HepG2 (cell line): ENCODE data around the gene COL2A1. TPM values are rescaled to one million over a fixed set of nuclear protein-coding genes. Genes with fewer than 3 reads are reported as not detected.

ENCODE experiments used
- ATAC-seq: fragments of 200-7000 bp; cut with Tn5 transposase; 3 replicates; pipeline ENCODE4 v1.9.1; 2020; ENCODE audit warnings: mild to moderate bottlenecking, moderate library complexity
- BruUV-seq: library from RNA; stranded (reverse); fragments of 400-500 nt; replicated peaks from 2 replicates; lab custom pipeline; 2021; lab: Mats Ljungman, UMichigan
- CTCF ChIA-PET: fragments of 300-600 bp; formaldehyde crosslinking; extraction: SDS; loops from one replicate; lab custom pipeline; 2021; ENCODE audit warnings: low total read pairs, inconsistent platforms, low intra/inter-chr PET ratio; lab: Yijun Ruan, JAX
- POLR2A ChIA-PET: fragments of 350-600 bp; sonication (Branson Sonifier 250); formaldehyde crosslinking; loops from one replicate; lab custom pipeline; 2020; ENCODE audit warnings: antibody characterized with exemption, inconsistent platforms; lab: Yijun Ruan, JAX
- DNase-seq: peaks from one replicate; pipeline ENCODE4 v3.0.0-alpha.2; 2015; ENCODE audit warnings: low spot score
- FAIRE-seq: peaks from 3 replicates; lab custom pipeline; 2011; peaks lifted over from hg19 to GRCh38; lab: Jason Lieb, UNC
- H2AFZ ChIP-seq: one replicate; pipeline ENCODE4 v1.6.1; 2011; ENCODE audit warnings: low read length, inconsistent platforms
- H3K27ac ChIP-seq: fragments of 300-600 bp; 3 replicates; pipeline ENCODE4 v1.8.0; 2011; ENCODE audit warnings: mixed run types, mild to moderate bottlenecking, mixed read lengths, low read length, inconsistent platforms; ENCODE audit not compliant: insufficient read depth; ENCODE audit errors: extremely low read length
- H3K27me3 ChIP-seq, 2 experiments: fragments of 200-600 bp in 1 of 2; 2 replicates in 1 of 2; 3 replicates in 1 of 2; pipeline versions ENCODE4 v1.6.0 to v1.8.0; 2011; ENCODE audit warnings: low read length in 2 of 2, mild to moderate bottlenecking in 2 of 2, moderate library complexity in 2 of 2, inconsistent platforms in 1 of 2; ENCODE audit not compliant: insufficient read depth in 2 of 2, control insufficient read depth in 1 of 2
- H3K36me3 ChIP-seq, 2 experiments: fragments of 200-600 bp in 1 of 2; replicated peaks in 1 of 2; 2 replicates in 1 of 2; 3 replicates in 1 of 2; pipeline versions ENCODE4 v1.5.1 to v1.8.0; 2011; ENCODE audit warnings: low read length in 2 of 2, inconsistent platforms in 1 of 2; ENCODE audit not compliant: insufficient read depth in 2 of 2, control insufficient read depth in 1 of 2
- H3K4me1 ChIP-seq: 2 replicates; pipeline ENCODE4 v1.5.1; 2012; ENCODE audit warnings: low read length, inconsistent platforms; ENCODE audit not compliant: insufficient read depth
- H3K4me2 ChIP-seq: 2 replicates; pipeline ENCODE4 v1.6.0; 2011; ENCODE audit warnings: low read depth, low read length, inconsistent platforms
- H3K4me3 ChIP-seq, 3 experiments: fragments of 200-600 bp in 1 of 3; sonication (generic), shearing (Covaris generic) in 1 of 3; replicated peaks in 1 of 3; 2 replicates each; pipeline ENCODE4 v1.5.1; 2011 to 2016; ENCODE audit warnings: low read length in 3 of 3, inconsistent platforms in 2 of 3, low read depth in 2 of 3, mild to moderate bottlenecking in 2 of 3, control low read depth in 1 of 3, mixed read lengths in 1 of 3; ENCODE audit not compliant: insufficient read depth in 1 of 3
- H3K79me2 ChIP-seq: one replicate; pipeline ENCODE4 v1.6.1; 2011; ENCODE audit warnings: low read length, inconsistent platforms; ENCODE audit not compliant: insufficient read depth
- H3K9ac ChIP-seq: 2 replicates; pipeline ENCODE4 v1.6.0; 2011; ENCODE audit warnings: mild to moderate bottlenecking, low read depth, low read length, inconsistent platforms; ENCODE audit not compliant: insufficient read depth
- H3K9me3 ChIP-seq: 2 replicates; pipeline ENCODE4 v1.5.1; 2012; ENCODE audit warnings: mild to moderate bottlenecking, low read length
- H4K20me1 ChIP-seq: 2 replicates; pipeline ENCODE4 v1.6.0; 2011; ENCODE audit warnings: inconsistent platforms, mild to moderate bottlenecking, low read length, moderate library complexity; ENCODE audit not compliant: insufficient read depth
- ETV5 ChIP-seq: IDR thresholded peaks from 2 replicates; pipeline ENCODE4 v1.6.1; 2018; ENCODE audit warnings: missing biosample characterization, missing genetic modification reagents, inconsistent platforms, borderline replicate concordance
- FOXK2 ChIP-seq: fragments of 450-650 bp; IDR thresholded peaks from 2 replicates; pipeline ENCODE4 v1.6.1; 2016
- HNRNPUL1 ChIP-seq: fragments of 200-400 bp; formaldehyde crosslinking; IDR thresholded peaks from 2 replicates; pipeline ENCODE4 v1.6.1; 2017; ENCODE audit warnings: low read depth, mild to moderate bottlenecking, low read length, moderate library complexity
- IRF1 ChIP-seq: sonication (generic); formaldehyde crosslinking; IDR thresholded peaks from 2 replicates; pipeline ENCODE4 v1.4.0; 2020; ENCODE audit warnings: low read depth, mild to moderate bottlenecking, missing genetic modification reagents
- KAT8 ChIP-seq: IDR thresholded peaks from 2 replicates; pipeline ENCODE4 v1.6.1; 2016; ENCODE audit warnings: missing genetic modification reagents, missing compliant biosample characterization
- NFYC ChIP-seq: IDR thresholded peaks from 2 replicates; pipeline ENCODE4 v1.6.1; 2016; ENCODE audit warnings: missing genetic modification reagents, missing compliant biosample characterization
- ZNF24 ChIP-seq: fragments of 450-650 bp; IDR thresholded peaks from 2 replicates; pipeline ENCODE4 v1.6.1; 2017; ENCODE audit warnings: antibody characterized with exemption, mild to moderate bottlenecking
- ZNF629 ChIP-seq: sonication (generic); formaldehyde crosslinking; conservative IDR thresholded peaks from 2 replicates; pipeline ENCODE4 v1.5.0; 2020; ENCODE audit warnings: missing genetic modification reagents
- WGBS: methylation state at CpG from one replicate; pipeline ENCODE4 v1.1.6; 2017; ENCODE audit warnings: low lambda C conversion rate; 5-methylcytosine and 5-hydroxymethylcytosine counted together
- in situ Hi-C: cut with HindIII; loops from 2 replicates; pipeline ENCODE4 v1.10.0; 2017; ENCODE audit warnings: low pct_unique_long_range_greater_than_20kb; ENCODE audit not compliant: extremely low pct_ligation_motif_present
- intact Hi-C: fragments of 100-400 bp; cut with micrococcal nuclease; formaldehyde crosslinking; loops from one replicate; pipeline ENCODE4 v1.10.0; 2022; ENCODE audit not compliant: unreplicated experiment
- polyA plus RNA-seq, 8 experiments: library from polyadenylated mRNA; depleted of rRNA in 3 of 8; stranded (reverse) in 7 of 8; unstranded in 1 of 8; fragments of >200 nt; fragmentation: Illumina TruSeq in 4 of 8; extraction: Trizol in 4 of 8; gene quantifications; 2 replicates each; pipeline versions ENCODE4 v1.2.1 to v1.2.3, GENCODE V29; 2011 to 2016; ENCODE audit warnings: low read depth in 4 of 8, missing spikeins in 1 of 8, mixed read lengths in 1 of 8; ENCODE audit not compliant: insufficient read depth in 1 of 8
- total RNA-seq, 5 experiments: library from RNA; depleted of rRNA; stranded (reverse); fragments of >200 nt; fragmentation: Illumina TruSeq; extraction: Trizol; gene quantifications; 2 replicates each; pipeline ENCODE4 v1.2.3, GENCODE V29; 2016; ENCODE audit warnings: low read depth in 1 of 5

The COL2A1 gene
- total and polyA plus RNA-seq, 2 of the 13 experiments (the other 11 are each of a cell fraction or from before 2014, with no cell fraction given): 7.4 to 38.3 TPM

DNA sequence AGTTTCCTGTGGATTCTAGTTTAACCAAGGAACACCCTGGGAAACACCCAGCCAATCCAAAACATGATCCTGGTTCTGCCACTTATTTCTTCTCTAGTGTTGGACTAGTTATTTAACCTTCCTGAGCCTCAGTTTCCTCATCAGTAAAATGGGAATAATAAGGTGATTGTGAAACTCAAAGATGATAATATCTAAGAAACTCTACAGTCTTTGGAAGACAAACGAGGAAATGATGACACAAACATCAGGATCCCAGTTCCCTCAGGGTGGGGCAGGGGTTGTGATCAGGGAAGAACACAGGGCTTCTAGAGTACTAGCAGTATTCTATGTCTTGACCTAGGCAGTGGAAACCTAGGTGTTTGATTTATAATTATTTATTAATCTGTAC is 58.9 kb downstream of the COL2A1 start:
- Histone ChIP-seq H2AFZ (no peak overlapping the region), H3K79me2 (no peaks in the 10 kb centered on the region), H3K9me3 (no peaks in the 10 kb centered on the region), H3K4me3 (no peak overlapping the region), H3K4me2 (no peak overlapping the region), H3K4me1 (peaks cover 49% of the 10 kb centered on the region), H3K36me3 (no peaks in the 10 kb centered on the region), H3K27me3 (peaks cover 1 to 7% of the 10 kb centered on the region in 2 experiments), H4K20me1 (no peaks in the 10 kb centered on the region), H3K27ac (no peak overlapping the region), H3K9ac (no peak overlapping the region)
- BruUV-seq: no TSS peak
- DNase-seq (no peak), FAIRE-seq (no peak), ATAC-seq (no peak)
- intact Hi-C loops (loop anchor here (10.0 kb wide), 1 partner anchor 219 kb away; no protein-coding TSS in a partner anchor), in situ Hi-C loops (loop anchor here (10.0 kb wide), 1 partner anchor 219 kb away; no protein-coding TSS in a partner anchor)
- 0% methylated on average over 1 of the region's 1 CpG for WGBS
- TF ChIP-seq ZNF24 (no peak), ZNF629 (CRISPR knock-in tag) (peak; percentile 63), NFYC (CRISPR knock-in tag) (no peak), IRF1 (CRISPR knock-in tag) (no peak), ETV5 (CRISPR knock-in tag) (no peak), HNRNPUL1 (no peak), FOXK2 (no peak), KAT8 (CRISPR knock-in tag) (no peak)
- POLR2A ChIA-PET: no interaction called here
- CTCF ChIA-PET: no interaction called here
